ENCODE data around the gene RPS26.

The RPS26 gene

GRCh38 chr12:56078931-56079722 is 37.4 kb downstream of the RPS26 start:
- FAIRE-seq: no peak

GRCh38 chr12:56079723-56080555 is 38.2 kb downstream of the RPS26 start, which contains the start of gene ERBB3:
TSS of gene ERBB3 (plus strand) at chr12:56080165. CDS start at chr12:56080301, 136 bp downstream.
- FAIRE-seq: no peak

DNA sequence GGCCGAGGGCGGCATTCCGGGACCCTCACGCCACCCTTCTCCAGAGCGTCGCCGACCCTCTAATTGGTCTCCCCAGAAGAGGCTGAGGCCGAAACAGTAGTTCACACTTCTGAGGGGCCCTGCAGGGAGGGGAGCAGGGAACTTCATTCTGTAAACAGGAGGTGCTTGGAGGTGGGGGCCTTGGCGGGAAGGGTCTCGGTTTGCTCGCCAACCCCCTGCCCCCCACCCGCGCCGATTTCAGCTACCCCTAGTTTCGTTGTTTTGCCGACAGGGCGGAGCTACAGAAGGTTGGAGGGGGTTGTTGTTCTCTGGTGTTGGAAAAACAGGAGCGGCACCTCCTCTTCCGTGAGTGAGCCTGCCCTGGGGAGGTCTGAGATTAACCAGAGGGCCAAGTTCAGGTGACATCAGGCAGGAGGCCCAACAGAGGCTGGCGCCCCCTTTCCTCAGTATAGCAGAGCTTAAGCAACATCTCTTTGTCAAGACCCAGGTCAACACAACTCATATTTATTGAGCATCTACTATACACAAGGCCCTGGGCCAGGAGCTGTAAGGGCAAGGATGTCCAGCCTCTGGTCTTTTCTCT is 38.9 kb downstream of the RPS26 start:
- FAIRE-seq: no peak

GRCh38 chr12:56081393-56082347 is 40.0 kb downstream of the RPS26 start:
- FAIRE-seq: no peak

DNA sequence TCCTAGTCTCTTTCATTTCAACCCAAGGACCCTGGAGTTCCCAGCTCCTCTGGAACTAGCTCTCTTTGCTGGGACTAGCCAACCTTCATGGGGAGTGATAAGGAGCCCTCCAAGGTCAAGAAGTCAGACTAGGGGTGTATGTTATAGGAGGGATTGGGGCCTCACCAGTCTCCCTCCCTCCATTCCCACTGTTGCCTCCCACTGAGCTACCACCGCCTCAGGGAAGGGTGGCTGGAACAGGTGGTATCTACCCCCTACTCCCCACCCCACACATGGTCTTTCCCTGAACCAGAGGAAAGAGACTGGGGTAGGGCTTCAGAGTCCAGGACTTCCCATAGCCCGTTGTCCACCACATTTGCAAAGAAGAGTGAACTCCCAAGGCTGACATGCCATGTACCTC is 40.7 kb downstream of the RPS26 start:
- no peak for FAIRE-seq

DNA sequence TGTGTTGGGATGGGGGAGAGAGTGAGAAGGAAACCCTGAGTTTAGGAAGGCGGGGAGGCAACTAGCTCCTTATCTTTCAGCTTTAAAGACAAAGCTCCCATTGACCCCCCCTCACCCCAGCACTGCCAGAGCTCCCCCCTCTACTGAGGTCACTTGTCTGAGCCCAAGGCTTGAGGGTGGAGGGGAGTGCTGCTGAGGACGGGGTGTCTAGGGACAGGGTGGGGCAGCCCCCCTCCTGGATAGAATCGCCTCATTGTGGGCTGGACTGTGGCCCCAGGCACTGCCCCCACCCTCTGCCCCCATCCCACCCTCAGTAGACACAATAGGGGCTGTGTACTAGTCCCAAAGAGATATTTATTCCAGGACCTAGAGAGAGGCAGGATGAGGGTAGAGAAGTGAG is 41.2 kb downstream of the RPS26 start:
- no peak for FAIRE-seq

DNA sequence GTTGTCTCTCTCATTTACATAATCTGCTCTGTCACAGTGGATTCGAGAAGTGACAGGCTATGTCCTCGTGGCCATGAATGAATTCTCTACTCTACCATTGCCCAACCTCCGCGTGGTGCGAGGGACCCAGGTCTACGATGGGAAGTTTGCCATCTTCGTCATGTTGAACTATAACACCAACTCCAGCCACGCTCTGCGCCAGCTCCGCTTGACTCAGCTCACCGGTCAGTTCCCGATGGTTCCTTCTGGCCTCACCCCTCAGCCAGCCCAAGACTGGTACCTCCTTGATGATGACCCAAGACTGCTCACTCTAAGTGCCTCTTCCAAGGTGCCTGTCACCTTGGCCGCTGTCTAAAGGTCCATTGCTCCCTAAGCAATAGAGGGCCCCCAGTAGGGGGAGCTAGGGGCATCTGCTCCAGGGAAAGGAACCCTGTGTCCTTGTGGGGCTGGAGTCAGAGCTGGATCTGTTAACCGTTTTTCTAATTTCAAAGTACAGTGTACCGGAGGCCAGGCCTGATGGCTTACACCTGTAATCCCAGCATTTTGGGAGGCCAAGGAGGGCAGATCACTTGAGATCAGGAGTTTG is 43.3 kb downstream of the RPS26 start:
- FAIRE-seq: no peak

GRCh38 chr12:56086096-56086495 is 44.4 kb downstream of the RPS26 start:
- no peak for FAIRE-seq

DNA sequence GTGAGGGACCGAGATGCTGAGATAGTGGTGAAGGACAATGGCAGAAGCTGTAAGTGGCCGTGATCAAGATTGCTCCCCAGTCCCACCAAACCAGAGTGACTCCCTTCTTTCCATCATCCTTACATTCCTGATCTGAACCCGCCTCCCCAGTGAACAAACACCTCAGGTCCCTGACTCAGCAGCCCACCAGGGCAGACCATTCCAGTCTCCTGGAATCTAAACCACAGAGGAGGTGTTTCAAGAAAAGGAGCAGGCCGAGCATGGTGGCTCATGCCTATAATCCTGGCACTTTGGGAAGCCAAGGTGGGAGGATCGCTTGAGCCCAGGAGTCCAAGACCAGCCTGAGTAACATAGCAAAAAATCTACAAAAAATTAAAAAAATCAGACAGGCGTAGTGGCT is 44.9 kb downstream of the RPS26 start:
- no peak for FAIRE-seq

DNA sequence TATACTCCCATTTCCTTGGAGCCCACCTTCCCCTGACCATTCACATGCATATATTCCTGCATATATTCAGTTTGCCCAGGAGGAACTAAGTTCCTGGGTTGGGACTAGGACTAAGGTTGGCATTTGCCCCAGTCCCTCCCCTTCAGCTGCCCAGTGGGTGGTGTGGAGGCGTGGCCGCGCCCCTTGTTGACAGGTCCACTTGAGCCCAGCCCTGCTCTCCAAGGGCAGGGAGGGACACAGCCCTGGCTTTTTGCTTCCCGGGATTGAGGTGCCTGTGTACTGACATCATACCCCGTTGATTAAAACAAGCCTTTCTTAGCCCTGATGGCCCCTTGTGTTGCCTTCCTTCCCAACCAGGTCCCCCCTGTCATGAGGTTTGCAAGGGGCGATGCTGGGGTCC is 45.5 kb downstream of the RPS26 start:
- no peak for FAIRE-seq

Measured in islet of Langerhans (tissue), 1 donor.